HepG2 (cell line): ENCODE measurements around the gene XAB2. TPM values are rescaled to one million over a fixed set of nuclear protein-coding genes. Genes with fewer than 3 reads are reported as not detected.
A peak's percentile ranks its signal among the peaks of the same experiment; 100 is the strongest.

ENCODE experiments used
- BRCA1 ChIP-seq: sonication (generic); formaldehyde crosslinking; IDR thresholded peaks from 2 replicates; pipeline ENCODE4 v1.4.0; 2020; ENCODE audit warnings: missing genetic modification reagents
- CHCHD3 ChIP-seq: sonication (generic); formaldehyde crosslinking; IDR thresholded peaks from 2 replicates; pipeline ENCODE4 v1.8.0; 2022; ENCODE audit warnings: mild to moderate bottlenecking, missing genetic modification reagents, moderate library complexity
- GABPA ChIP-seq, 2 experiments: IDR thresholded peaks; 2 replicates each; pipeline ENCODE4 v1.6.1; 2011 to 2016; ENCODE audit warnings: low read depth in 2 of 2, low read length in 1 of 2, missing biosample characterization in 1 of 2, missing genetic modification characterization in 1 of 2
- KDM3A ChIP-seq: IDR thresholded peaks from 2 replicates; pipeline ENCODE4 v1.6.1; 2018; ENCODE audit warnings: low read depth, missing compliant biosample characterization
- POGZ ChIP-seq: sonication (generic); formaldehyde crosslinking; IDR thresholded peaks from 2 replicates; pipeline ENCODE4 v1.4.0; 2020; ENCODE audit warnings: mild to moderate bottlenecking, missing genetic modification reagents
- SNAPC2 ChIP-seq: sonication (generic); formaldehyde crosslinking; IDR thresholded peaks from 2 replicates; pipeline ENCODE4 v1.8.1; 2022; ENCODE audit warnings: mild to moderate bottlenecking, missing genetic modification reagents
- WIZ ChIP-seq: sonication (generic); formaldehyde crosslinking; IDR thresholded peaks from 2 replicates; pipeline ENCODE4 v1.5.1; 2020; ENCODE audit warnings: mild to moderate bottlenecking, missing genetic modification reagents
- YY1 ChIP-seq: IDR thresholded peaks from 2 replicates; pipeline ENCODE4 v1.6.1; 2011; ENCODE audit warnings: low read length, low read depth, moderate library complexity, mild to moderate bottlenecking; ENCODE audit not compliant: insufficient read depth, insufficient replicate concordance
- ZBTB2 ChIP-seq: sonication (generic); formaldehyde crosslinking; IDR thresholded peaks from 2 replicates; pipeline ENCODE4 v1.8.0; 2022; ENCODE audit warnings: low read depth, missing genetic modification reagents
- ZEB1 ChIP-seq: IDR thresholded peaks from 2 replicates; pipeline ENCODE4 v1.6.1; 2012; ENCODE audit warnings: mild to moderate bottlenecking, low read depth, inconsistent platforms; ENCODE audit not compliant: insufficient replicate concordance
- ZNF432 ChIP-seq: sonication (generic); formaldehyde crosslinking; IDR thresholded peaks from 2 replicates; pipeline ENCODE4 v1.5.0; 2020; ENCODE audit warnings: missing genetic modification reagents, mild to moderate bottlenecking, borderline replicate concordance
- ZNF460 ChIP-seq: sonication (generic); formaldehyde crosslinking; IDR thresholded peaks from 2 replicates; pipeline ENCODE4 v1.5.1; 2020; ENCODE audit warnings: missing genetic modification reagents, mild to moderate bottlenecking, borderline replicate concordance
- ZNF549 ChIP-seq: sonication (generic); formaldehyde crosslinking; IDR thresholded peaks from 2 replicates; pipeline ENCODE4 v1.5.0; 2020; ENCODE audit warnings: missing genetic modification reagents
- ZNF644 ChIP-seq: IDR thresholded peaks from 2 replicates; pipeline ENCODE4 v1.6.1; 2016; ENCODE audit warnings: low read depth
- ZNF768 ChIP-seq: sonication (generic); formaldehyde crosslinking; IDR thresholded peaks from 2 replicates; pipeline ENCODE4 v1.4.0; 2020; ENCODE audit warnings: missing genetic modification reagents
- ZNF777 ChIP-seq: sonication (generic); formaldehyde crosslinking; IDR thresholded peaks from 2 replicates; pipeline ENCODE4 v1.4.0; 2020; ENCODE audit warnings: missing genetic modification reagents
- ZSCAN31 ChIP-seq: sonication (generic); formaldehyde crosslinking; IDR thresholded peaks from 2 replicates; pipeline ENCODE4 v1.5.0; 2020; ENCODE audit warnings: low read depth, mild to moderate bottlenecking, missing genetic modification reagents
- polyA plus RNA-seq, 8 experiments: library from polyadenylated mRNA; depleted of rRNA in 3 of 8; stranded (reverse) in 7 of 8; unstranded in 1 of 8; fragments of >200 nt; fragmentation: Illumina TruSeq in 4 of 8; extraction: Trizol in 4 of 8; gene quantifications; 2 replicates each; pipeline versions ENCODE4 v1.2.1 to v1.2.3, GENCODE V29; 2011 to 2016; ENCODE audit warnings: low read depth in 4 of 8, missing spikeins in 1 of 8, mixed read lengths in 1 of 8; ENCODE audit not compliant: insufficient read depth in 1 of 8
- total RNA-seq, 5 experiments: library from RNA; depleted of rRNA; stranded (reverse); fragments of >200 nt; fragmentation: Illumina TruSeq; extraction: Trizol; gene quantifications; 2 replicates each; pipeline ENCODE4 v1.2.3, GENCODE V29; 2016; ENCODE audit warnings: low read depth in 1 of 5
- TF ChIP-seq, protein P1 (sequence below): IDR thresholded peaks from 2 replicates; pipeline ENCODE4 v1.6.1; 2016; ENCODE audit warnings: low read depth, missing genetic modification reagents, missing compliant biosample characterization
- TF ChIP-seq, protein P2 (sequence below): sonication (generic); formaldehyde crosslinking; IDR thresholded peaks from 2 replicates; pipeline ENCODE4 v1.4.0; 2020; ENCODE audit warnings: mild to moderate bottlenecking, missing genetic modification reagents, borderline replicate concordance
- TF ChIP-seq, protein P3 (sequence below): sonication (generic); formaldehyde crosslinking; IDR thresholded peaks from 2 replicates; pipeline ENCODE4 v1.5.1; 2020; ENCODE audit warnings: missing genetic modification reagents, mild to moderate bottlenecking, borderline replicate concordance

Gene XAB2
- total and polyA plus RNA-seq, 2 of the 13 experiments (the other 11 are each of a cell fraction or from before 2014, with no cell fraction given), result 6.2 to 23.9 TPM

GRCh38 chr19:7636691-7637373 is 7.5 kb upstream of the XAB2 start, which contains the start of gene STXBP2 (continued):
- TF ChIP-seq, protein P1, sequence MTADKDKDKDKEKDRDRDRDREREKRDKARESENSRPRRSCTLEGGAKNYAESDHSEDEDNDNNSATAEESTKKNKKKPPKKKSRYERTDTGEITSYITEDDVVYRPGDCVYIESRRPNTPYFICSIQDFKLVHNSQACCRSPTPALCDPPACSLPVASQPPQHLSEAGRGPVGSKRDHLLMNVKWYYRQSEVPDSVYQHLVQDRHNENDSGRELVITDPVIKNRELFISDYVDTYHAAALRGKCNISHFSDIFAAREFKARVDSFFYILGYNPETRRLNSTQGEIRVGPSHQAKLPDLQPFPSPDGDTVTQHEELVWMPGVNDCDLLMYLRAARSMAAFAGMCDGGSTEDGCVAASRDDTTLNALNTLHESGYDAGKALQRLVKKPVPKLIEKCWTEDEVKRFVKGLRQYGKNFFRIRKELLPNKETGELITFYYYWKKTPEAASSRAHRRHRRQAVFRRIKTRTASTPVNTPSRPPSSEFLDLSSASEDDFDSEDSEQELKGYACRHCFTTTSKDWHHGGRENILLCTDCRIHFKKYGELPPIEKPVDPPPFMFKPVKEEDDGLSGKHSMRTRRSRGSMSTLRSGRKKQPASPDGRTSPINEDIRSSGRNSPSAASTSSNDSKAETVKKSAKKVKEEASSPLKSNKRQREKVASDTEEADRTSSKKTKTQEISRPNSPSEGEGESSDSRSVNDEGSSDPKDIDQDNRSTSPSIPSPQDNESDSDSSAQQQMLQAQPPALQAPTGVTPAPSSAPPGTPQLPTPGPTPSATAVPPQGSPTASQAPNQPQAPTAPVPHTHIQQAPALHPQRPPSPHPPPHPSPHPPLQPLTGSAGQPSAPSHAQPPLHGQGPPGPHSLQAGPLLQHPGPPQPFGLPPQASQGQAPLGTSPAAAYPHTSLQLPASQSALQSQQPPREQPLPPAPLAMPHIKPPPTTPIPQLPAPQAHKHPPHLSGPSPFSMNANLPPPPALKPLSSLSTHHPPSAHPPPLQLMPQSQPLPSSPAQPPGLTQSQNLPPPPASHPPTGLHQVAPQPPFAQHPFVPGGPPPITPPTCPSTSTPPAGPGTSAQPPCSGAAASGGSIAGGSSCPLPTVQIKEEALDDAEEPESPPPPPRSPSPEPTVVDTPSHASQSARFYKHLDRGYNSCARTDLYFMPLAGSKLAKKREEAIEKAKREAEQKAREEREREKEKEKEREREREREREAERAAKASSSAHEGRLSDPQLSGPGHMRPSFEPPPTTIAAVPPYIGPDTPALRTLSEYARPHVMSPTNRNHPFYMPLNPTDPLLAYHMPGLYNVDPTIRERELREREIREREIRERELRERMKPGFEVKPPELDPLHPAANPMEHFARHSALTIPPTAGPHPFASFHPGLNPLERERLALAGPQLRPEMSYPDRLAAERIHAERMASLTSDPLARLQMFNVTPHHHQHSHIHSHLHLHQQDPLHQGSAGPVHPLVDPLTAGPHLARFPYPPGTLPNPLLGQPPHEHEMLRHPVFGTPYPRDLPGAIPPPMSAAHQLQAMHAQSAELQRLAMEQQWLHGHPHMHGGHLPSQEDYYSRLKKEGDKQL (CRISPR knock-in tag), result no peak
- TF ChIP-seq, protein P2, sequence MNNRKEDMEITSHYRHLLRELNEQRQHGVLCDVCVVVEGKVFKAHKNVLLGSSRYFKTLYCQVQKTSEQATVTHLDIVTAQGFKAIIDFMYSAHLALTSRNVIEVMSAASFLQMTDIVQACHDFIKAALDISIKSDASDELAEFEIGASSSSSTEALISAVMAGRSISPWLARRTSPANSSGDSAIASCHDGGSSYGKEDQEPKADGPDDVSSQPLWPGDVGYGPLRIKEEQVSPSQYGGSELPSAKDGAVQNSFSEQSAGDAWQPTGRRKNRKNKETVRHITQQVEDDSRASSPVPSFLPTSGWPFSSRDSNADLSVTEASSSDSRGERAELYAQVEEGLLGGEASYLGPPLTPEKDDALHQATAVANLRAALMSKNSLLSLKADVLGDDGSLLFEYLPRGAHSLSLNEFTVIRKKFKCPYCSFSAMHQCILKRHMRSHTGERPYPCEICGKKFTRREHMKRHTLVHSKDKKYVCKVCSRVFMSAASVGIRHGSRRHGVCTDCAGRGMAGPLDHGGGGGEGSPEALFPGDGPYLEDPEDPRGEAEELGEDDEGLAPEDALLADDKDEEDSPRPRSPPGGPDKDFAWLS (CRISPR knock-in tag), result no peak; the same call in 1 of the 2 replicates
- TF ChIP-seq ZEB1 (peak; percentile 67), YY1 (peak; percentile 93), ZNF644 (CRISPR knock-in tag) (no peak), ZNF768 (CRISPR knock-in tag) (peak; percentile 54; the same call in 1 of the 2 replicates), WIZ (CRISPR knock-in tag) (peak; percentile 70; the same call in 1 of the 2 replicates), ZSCAN31 (CRISPR knock-in tag) (peak; percentile 90), ZBTB2 (peak; percentile 37; the same call in 1 of the 2 replicates), ZNF777 (CRISPR knock-in tag) (peak; percentile 94), ZNF432 (CRISPR knock-in tag) (no peak), KDM3A (CRISPR knock-in tag) (no peak), BRCA1 (CRISPR knock-in tag) (peak; percentile 61; the same call in 1 of the 2 replicates), POGZ (no peak), CHCHD3 (peak; percentile 94; the same call in 1 of the 2 replicates), GABPA (IDR thresholded peaks at IDR 0.05; ENCODE audit: low read depth, low read length) (no peak), GABPA (CRISPR knock-in tag; IDR thresholded peaks at IDR 0.05; ENCODE audit: low read depth) (peak; percentile 45; the same call in 1 of the 2 replicates), SNAPC2 (0 out of 2 replicates have a peak, but pooled peaks have one; percentile 63), ZNF460 (CRISPR knock-in tag) (no peak), ZNF549 (no peak)
- TF ChIP-seq, protein P3, sequence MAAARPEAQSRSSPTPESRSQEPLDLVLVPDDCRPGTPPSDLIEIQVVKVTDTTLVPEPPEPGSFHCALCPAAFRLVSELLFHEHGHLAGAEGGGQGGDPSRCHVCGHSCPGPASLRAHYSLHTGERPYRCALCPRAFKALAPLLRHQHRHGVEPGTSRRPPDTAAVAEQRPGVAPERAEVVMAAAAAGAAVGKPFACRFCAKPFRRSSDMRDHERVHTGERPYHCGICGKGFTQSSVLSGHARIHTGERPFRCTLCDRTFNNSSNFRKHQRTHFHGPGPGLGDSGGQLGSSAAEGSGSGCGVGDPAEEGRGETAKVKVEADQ (CRISPR knock-in tag), result peak; percentile 18; the same call in 1 of the 2 replicates
